AG09309 (cell line): Measurements from ENCODE around the gene CAMKK2.
A peak's percentile ranks its signal among the peaks of the same experiment; 100 is the strongest.
"Not testable (repeated sequence)": the region's sequence is repeated elsewhere in the genome, so short reads cannot be mapped to it uniquely, and the experiment has no call there.

Source experiments
- DNase-seq: peaks from one replicate; pipeline ENCODE4 v3.0.0-alpha.2; 2010; ENCODE audit warnings: low read depth
- H3K4me3 ChIP-seq: 2 replicates; pipeline ENCODE4 v1.5.1; 2011; ENCODE audit warnings: mild to moderate bottlenecking, low read depth, low read length, moderate library complexity; ENCODE audit not compliant: control insufficient read depth
- CTCF ChIP-seq: IDR thresholded peaks from 2 replicates; pipeline ENCODE4 v1.5.1; 2011; ENCODE audit warnings: mild to moderate bottlenecking, low read depth, low read length, inconsistent platforms; ENCODE audit not compliant: insufficient read depth, control insufficient read depth; ENCODE audit errors: missing control alignments

Gene CAMKK2

GRCh38 chr12:121227294-121227693, 69.2 kb downstream of the CAMKK2 start:
- TF ChIP-seq CTCF = no peak
- H3K4me3 ChIP-seq = no peak overlapping the region
- no peak for DNase-seq

- H3K4me3 ChIP-seq, DNase-seq: not testable (repeated sequence)
Measured at GRCh38 chr12:121226871-121227270, 69.6 kb downstream of the CAMKK2 start.

- DNase-seq = no peak
- no peak for TF ChIP-seq CTCF
- no peak overlapping the region for H3K4me3 ChIP-seq
Measured at GRCh38 chr12:121226399-121226798, 70.1 kb downstream of the CAMKK2 start.

GRCh38 chr12:121224591-121224990, 71.9 kb downstream of the CAMKK2 start:
- no peak for DNase-seq
- no peak for TF ChIP-seq CTCF
- H3K4me3 ChIP-seq = no peak overlapping the region

- peak; percentile 24 for TF ChIP-seq CTCF
- no peak for DNase-seq
- H3K4me3 ChIP-seq = no peak overlapping the region
Measured at GRCh38 chr12:121223292-121224285, 72.9 kb downstream of the CAMKK2 start.

DNA sequence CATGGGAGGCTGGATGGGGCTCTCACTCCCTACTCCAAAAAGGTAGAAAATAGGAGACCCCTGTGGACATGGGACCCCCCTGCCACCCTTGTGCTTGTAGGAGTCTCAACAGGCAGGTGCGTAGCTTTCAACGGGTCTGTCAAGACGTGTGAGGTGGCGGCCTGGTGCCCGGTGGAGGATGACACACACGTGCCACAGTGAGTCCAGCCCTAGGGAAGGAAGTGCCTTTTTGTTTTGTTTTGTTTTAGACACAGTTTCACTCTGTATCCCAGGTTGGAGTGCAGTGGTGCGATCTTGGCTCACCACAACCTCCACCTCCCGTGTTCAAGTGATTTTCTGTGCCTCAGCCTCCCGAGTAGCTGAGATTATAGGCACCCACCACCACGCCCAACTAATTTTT, 73.7 kb downstream of the CAMKK2 start:
- H3K4me3 ChIP-seq = no peak overlapping the region
- no peak for TF ChIP-seq CTCF
- no peak for DNase-seq

DNA sequence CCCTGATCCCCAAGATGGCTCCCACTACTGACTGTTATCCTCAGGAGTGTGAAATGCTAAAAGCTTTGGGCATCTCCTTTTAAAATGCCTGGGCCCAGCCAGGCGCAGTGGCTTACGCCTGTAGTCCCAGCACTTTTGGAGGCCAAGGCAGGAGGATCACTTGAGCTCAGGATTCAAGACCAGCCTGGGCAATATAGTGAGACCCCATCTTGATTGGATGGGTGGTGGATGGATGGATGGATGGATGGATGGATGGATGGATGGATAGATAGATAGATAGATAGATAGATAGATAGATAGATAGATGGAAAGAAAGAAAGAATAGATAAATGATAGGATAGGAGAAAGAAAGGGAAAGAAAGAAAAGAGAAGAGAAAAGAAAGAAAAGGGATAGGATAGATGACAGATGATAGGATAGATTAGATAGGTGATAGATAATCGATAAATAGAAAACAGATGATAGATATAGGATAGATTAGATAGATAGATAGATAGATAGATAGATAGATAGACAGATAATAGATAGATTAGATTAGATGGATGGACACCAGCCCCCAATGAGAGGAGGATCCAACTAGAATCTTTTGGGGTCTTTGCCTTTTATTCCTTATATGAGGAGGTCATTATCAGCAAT, 77.0 kb downstream of the CAMKK2 start:
- no peak for TF ChIP-seq CTCF
- no peak for DNase-seq
- H3K4me3 ChIP-seq = no peak overlapping the region
